GM18867 (cell line): ENCODE measurements around the gene TGM6.
"Not testable (repeated sequence)": the region's sequence is repeated elsewhere in the genome, so short reads cannot be mapped to it uniquely, and the experiment has no call there.

Source experiments
- ATAC-seq: cut with Tn5 transposase; IDR thresholded peaks from one replicate; pipeline ENCODE4 v1.9.1; 2021; ENCODE audit warnings: mild to moderate bottlenecking, moderate library complexity; ENCODE audit not compliant: unreplicated experiment

TGM6 gene

GRCh38 chr20:2397595-2398145 lies 17.0 kb downstream of the TGM6 start:
- no peak for ATAC-seq

DNA sequence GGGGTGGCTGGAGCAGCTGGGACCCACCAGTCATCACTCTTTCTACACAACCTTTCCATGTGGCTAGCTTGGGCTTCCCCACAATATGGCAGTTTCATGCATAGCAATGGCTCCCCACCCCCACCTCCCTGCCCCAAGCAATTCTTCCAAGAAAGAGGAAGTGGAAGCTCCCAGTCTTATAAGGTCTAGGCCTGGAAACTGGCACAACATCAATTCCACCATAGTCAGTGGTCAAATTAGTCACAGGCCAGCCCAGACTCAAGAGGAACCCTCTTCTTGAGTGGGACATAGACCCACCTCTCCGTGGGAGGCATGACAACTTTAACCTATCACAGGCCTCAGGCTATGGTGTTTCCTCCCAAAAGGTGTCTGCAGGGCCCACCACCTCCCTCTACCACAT lies 17.7 kb downstream of the TGM6 start:
- no peak for ATAC-seq

- ATAC-seq: no peak
Measured at GRCh38 chr20:2399390-2399789, 18.7 kb downstream of the TGM6 start.

- ATAC-seq: no peak
Measured at GRCh38 chr20:2400290-2400689, 19.6 kb downstream of the TGM6 start.

GRCh38 chr20:2401527-2401926 lies 20.8 kb downstream of the TGM6 start:
- no peak for ATAC-seq

GRCh38 chr20:2402271-2402980 lies 21.7 kb downstream of the TGM6 start:
- ATAC-seq: no peak

- ATAC-seq: no peak
Measured at GRCh38 chr20:2403291-2404052, 22.8 kb downstream of the TGM6 start.

DNA sequence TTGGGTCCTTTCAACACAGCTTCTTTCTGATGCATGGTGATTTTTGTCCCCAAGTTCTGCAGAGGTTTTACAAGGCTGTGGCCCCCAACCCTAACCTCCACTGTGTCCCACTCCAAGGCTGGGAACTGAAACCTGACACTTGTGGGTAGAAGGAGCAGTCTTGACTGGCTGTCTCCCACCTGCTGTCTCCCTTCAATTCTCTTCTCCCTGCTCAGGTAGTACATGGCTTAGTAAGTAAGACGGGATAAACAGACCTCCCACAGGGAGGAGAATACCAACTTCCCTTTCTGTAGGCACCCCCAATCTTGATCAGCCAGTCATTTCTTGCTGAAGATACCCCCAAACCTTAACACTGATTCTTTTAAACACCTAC lies 25.0 kb downstream of the TGM6 start:
- ATAC-seq: no peak

DNA sequence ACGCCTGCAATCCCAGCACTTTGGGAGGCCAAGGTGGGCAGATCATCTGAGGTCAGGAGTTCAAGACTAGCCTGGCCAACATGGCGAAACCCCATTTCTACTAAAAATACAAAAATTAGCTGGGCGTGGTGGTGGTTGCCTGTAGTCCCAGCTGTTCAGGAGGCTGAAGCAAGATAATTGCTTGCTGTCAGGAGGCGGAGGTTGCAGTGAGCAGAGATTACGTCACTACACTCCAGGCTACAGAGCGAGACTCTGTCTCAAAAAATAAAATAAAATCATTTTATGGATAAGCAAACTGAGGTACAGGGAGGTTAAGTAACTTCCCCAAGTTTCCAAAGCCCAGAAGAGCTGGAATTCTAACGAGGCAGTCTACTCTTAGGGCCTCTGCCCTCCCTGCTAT lies 26.7 kb downstream of the TGM6 start:
- ATAC-seq: not testable (repeated sequence)

- ATAC-seq: no peak
Measured at GRCh38 chr20:2408111-2408510, 27.4 kb downstream of the TGM6 start.

DNA sequence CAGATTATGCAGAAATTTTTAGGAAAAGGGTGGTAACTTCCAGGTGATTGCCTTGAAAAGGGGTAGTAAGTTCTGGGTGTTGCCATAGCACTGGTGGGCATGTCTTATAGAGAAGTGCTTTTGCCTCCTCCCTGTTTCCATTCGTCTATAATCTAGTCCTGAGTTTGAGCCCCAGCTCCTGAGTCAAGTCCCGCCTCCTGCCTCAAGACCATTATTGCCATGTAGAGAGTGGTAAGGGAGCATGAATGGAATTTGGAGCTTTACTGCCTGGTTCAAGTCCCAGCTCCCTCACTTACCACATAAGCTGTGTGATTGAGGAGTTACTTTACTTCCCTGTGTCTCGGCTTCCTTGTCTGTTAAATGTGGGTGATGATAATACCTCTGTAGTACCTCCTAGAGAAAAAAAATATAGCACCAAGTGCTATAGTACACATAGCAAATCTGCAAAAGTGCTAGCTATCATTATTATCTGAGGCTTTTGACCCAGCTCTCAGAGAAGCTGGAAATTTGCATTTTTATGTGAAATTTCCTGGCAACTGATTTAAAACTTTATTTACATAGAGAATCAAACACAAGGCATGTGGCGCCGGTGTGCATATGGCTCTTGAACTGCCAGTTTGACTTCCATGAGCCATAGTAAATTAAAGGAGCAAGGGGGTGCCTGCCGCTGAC lies 36.0 kb downstream of the TGM6 start:
- ATAC-seq: no peak

GRCh38 chr20:2417213-2417541 lies 36.5 kb downstream of the TGM6 start:
- ATAC-seq: no peak

DNA sequence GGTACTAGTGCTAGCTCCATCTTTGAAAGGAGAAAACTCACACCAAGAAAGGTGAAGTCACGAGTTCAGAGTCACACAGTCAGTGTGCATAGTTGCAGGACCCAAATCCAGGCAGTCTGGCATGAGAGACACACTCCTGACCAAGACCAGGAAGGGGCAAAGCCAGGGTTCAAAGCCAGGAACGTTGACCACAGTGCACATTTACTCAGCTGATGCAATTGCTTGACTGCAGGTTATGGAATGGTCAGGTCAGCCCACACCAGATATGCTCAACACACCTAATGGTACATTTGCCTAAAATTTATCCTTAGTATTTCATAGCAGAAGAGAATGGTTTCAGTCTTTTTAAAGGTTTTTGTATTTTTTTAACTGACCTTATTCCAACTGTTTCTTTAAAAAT lies 37.7 kb downstream of the TGM6 start:
- no peak for ATAC-seq

- ATAC-seq: no peak
Measured at GRCh38 chr20:2420510-2420909, 39.8 kb downstream of the TGM6 start.

DNA sequence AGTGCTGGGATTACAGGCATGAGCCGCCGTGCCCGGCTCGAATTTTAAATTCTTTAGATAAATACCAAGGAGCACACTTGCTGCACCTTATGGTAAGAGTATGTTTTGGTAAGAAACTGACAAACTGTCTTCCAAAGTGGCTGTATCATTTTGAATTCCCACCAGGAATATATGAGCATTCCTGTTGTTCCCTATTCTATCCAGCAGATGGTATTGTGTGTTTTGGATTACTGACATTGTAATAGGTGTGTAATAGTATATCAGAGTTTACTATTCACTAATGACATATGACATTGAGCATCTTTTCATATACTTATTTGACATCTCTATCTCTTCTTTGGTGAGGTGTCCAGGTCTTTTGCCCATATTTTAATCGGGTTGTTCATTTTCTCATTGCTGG lies 40.5 kb downstream of the TGM6 start:
- no peak for ATAC-seq

DNA sequence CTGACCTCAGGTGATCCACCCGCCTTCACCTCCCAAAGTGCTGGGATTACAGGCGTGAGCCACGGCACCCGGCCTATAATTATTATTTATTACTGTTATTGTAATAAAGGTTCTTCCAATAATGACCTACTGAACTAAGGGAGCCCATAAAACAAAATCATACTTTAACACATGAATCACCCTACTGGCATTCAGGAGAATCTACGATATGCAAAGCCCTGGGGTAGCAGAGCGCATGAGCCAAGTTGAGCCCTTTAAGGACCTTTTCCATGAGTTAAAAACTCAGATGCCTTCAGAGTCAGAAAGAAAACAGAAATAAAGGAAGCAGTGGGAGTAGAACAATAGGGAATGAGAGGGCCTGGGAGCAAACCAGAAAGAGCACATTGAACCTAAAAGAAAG lies 48.4 kb downstream of the TGM6 start:
- no peak for ATAC-seq

GRCh38 chr20:2430538-2430937 lies 49.8 kb downstream of the TGM6 start:
- no peak for ATAC-seq

- ATAC-seq: no peak
Measured at GRCh38 chr20:2431185-2431584, 50.5 kb downstream of the TGM6 start.

GRCh38 chr20:2446845-2447244 lies 66.1 kb downstream of the TGM6 start:
- ATAC-seq: no peak

GRCh38 chr20:2449386-2449785 lies 68.7 kb downstream of the TGM6 start:
- ATAC-seq: no peak

DNA sequence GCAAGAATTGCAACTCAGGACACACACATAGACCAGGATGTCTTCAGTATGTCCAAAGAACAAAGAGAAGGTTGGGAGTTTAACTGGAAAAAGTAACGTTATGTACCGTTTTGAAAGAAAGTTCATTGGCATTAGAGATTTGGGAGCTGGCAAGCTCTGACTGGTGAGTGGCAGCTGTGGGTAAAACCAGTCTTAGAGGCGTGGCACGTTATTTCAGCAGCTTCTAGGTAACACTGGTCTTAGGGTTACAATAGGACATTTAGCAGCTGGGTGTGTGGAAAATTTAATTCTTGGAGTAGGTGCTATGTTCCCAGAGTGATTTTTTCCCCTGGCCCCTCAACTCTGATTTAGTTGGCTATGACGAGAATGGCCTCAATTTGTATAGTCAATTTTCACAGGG lies 70.7 kb downstream of the TGM6 start:
- no peak for ATAC-seq
